HG03378 (cell line): ENCODE results near the gene MYH4.

Experiments used
- ATAC-seq: cut with Tn5 transposase; IDR thresholded peaks from one replicate; pipeline ENCODE4 v1.9.1; 2021; ENCODE audit warnings: mild to moderate bottlenecking, moderate library complexity; ENCODE audit not compliant: unreplicated experiment

Gene MYH4

GRCh38 chr17:10421900-10422542, 47.3 kb downstream of the MYH4 start, which contains the start of gene MYH8:
TSS of gene MYH8 (minus strand) at chr17:10421950. CDS start at chr17:10420227, 1,723 bp downstream.
- no peak for ATAC-seq

- no peak for ATAC-seq
Measured at GRCh38 chr17:10421211-10421610, 48.1 kb downstream of the MYH4 start.

DNA sequence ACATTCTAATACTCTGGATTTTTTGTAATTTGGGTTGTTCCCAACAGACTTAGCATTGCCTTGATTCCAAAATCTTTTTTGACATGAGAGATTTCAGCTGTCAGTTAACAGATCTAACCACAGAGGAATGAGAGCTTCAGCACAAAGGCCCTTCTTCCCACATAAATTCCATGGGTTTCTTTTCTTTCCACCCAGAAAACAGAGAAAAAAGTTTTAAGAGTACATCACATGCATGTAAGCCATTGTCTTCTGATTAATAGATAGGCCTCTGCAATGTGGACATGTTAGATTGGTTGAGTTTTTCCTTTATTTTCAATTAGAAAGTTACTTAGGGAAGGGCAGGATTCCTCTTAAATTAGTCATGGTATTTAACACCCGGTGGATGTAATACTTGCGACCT, 48.5 kb downstream of the MYH4 start:
- ATAC-seq: no peak

- no peak for ATAC-seq
Measured at GRCh38 chr17:10417431-10417830, 51.9 kb downstream of the MYH4 start.

GRCh38 chr17:10415161-10415560, 54.2 kb downstream of the MYH4 start:
- no peak for ATAC-seq

DNA sequence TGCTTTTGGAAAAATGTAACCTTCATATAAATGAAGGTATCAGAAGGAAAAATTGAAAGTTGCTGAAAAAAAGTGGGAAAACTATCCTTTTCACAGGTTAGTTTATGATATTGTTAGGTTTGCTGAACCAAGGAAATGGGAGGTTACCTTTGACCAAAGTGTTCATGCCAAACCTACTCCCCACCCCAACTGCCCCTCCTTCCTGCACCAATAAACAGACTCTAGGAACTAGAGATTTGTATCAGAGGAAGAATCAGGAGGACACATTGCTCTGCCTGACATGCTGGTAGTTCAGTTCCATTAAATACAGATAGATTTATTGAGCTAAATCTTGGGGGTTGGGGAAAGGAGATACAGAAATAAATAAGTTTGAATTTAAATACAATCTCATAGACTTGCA, 65.8 kb downstream of the MYH4 start:
- no peak for ATAC-seq

DNA sequence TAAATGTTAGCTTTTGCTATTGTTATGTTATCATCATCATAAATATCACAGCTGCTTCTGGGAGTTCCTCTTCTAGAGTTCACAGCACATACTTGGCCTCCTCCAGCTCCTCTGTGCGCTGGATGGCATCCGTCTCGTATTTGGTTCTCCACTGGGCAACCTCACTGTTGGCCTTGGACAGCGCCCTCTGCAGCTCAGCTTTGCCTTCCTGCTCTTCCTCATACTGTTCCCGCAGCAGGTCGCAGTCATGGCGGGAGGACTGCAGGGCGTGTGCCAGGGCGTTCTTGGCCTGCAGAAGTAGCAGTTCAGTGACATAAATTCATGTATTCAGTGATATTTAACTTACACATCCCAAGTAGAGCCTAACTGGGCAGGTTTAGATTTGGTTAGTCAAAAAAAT, 71.0 kb downstream of the MYH4 start:
- no peak for ATAC-seq

GRCh38 chr17:10396524-10397163, 72.7 kb downstream of the MYH4 start:
- no peak for ATAC-seq

DNA sequence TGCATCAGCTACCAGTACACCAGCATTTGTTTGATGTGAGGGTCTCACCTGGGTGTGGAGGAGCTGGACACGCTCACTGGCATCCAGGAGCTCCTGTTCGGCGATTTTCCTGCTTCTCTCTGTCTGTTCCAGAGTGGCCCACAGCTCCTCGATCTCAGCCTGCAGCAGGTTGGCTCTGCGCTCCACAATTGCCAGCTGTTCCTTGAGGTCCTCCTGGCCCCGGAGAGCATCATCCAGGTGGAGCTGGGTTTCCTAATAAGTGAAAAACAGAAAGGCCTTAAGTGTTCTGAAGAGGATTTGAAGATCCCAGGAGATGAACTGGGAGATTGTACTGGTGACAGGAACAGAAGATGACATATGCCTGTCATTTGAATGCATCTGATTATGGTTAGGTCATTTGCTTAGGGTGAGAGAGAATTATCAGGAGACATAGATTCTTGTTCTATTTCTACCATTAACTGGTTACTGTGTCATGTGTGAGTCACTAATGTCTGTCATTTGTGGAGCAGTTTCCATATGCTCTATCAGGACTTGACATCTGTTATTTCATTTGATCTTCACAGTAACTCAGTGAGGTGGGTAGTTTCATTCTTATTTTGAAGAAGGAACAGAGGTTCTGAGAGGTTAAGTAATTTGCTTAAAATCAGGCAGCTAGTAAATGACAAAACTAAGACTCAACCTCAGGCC, 75.0 kb downstream of the MYH4 start:
- peak; percentile 55 for ATAC-seq
